NCI-H345 treated with DMSO at 0.1 percent for 48 hours (cell line): ENCODE results near the gene IFT172.
"Not testable (repeated sequence)": the region's sequence is repeated elsewhere in the genome, so short reads cannot be mapped to it uniquely, and the experiment has no call there.

Experiments used
- DNase-seq: peaks from one replicate; lab custom pipeline; 2025; ENCODE audit not compliant: unreplicated experiment; lab: John Stamatoyannopoulos, UW

IFT172 gene

DNA sequence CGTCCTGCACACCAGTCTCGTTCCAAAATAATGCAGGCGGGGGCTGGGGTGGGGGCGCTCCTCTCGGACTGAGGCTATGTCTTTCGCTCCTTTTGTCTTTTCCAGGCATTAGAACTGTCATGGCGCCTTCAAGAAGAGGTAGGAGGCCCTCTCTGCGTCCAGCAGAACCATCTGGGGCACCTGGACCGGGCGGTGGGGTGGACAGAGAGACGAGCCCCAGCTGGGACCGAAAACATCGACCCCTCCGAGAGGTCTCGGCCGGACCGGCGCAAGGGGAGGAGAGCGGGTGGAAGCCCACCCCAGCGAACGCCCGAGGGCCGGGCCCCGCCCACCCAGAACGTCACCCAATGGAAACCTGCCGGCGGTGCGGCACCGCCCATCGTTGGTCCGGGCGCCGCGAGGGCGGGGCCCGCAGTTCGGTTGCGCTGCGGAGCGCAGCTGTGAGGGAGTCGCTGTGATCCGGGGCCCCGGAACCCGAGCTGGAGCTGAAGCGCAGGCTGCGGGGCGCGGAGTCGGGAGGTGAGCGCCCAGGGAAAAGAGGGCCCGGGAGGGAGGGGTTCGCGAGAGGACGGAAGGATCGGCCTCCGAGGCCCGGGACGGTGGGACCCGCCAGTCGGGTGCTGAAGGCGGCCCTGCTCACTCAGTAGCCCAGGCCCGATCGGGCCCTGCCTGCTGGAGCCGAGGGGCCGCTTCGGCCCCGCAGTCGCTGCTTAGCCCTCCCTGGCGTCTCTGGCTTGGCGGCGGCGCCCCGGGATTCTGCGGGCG, 61.1 kb downstream of the IFT172 start, which contains the start of gene NRBP1:
TSS of gene NRBP1 (plus strand) at position 419 of the 765 bp plus-strand sequence. CDS start 4,643 bp downstream, outside the sequence.
- peak; percentile 93 for DNase-seq

DNA sequence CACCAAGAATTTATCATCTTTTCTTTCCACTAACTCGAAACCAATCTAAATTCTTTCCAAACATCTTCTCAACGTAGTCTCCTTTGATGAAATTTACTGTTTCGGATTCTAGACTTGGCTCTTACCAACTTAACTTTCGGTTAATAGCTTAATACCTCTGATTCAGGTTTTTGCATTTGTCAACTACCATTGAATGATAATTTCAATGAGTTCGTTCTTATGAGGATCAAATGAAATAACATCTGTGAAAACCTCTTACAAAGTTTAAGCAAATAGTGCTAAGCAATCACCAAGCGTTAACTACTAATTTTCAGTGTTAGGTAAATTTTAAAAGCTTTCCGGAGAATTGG, 61.7 kb downstream of the IFT172 start:
- DNase-seq = peak; percentile 60

DNA sequence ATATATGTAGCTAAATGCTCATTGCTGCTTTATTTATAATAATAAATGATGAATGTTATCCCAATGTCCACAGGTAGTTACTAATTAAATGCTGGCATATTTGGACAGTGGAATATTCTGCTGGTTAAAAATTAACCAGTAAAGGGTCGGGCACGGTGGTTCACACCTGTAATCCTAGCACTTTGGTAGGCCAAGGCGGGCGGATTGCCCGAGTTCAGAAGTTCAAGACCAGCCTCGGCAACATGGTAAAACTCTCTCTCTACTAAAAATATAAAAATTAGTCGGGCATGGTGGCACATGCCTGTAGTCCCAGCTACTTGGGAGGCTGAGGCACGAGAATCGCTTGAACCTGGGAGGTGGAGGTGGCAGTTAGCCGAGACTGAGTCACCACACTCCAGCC, 64.5 kb downstream of the IFT172 start:
- not testable (repeated sequence) for DNase-seq

DNA sequence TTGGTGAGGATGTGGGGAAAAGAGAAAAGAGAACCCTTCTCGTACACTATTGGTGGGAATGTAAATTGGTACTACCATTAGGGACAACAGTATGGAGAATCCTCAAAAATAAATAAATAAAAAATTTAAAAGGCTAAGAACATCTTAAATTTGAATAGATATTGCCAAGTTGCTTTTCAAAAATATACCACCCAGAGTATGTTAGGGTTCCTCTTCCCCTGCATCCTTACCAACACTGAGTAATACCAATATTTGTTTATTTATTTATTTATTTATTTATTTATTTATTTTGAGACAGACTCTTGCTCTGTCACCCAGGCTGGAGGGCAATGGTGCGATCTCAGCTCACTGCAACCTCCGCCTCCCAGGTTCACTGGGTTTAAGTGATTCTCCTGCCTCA, 66.6 kb downstream of the IFT172 start:
- DNase-seq = no peak

DNA sequence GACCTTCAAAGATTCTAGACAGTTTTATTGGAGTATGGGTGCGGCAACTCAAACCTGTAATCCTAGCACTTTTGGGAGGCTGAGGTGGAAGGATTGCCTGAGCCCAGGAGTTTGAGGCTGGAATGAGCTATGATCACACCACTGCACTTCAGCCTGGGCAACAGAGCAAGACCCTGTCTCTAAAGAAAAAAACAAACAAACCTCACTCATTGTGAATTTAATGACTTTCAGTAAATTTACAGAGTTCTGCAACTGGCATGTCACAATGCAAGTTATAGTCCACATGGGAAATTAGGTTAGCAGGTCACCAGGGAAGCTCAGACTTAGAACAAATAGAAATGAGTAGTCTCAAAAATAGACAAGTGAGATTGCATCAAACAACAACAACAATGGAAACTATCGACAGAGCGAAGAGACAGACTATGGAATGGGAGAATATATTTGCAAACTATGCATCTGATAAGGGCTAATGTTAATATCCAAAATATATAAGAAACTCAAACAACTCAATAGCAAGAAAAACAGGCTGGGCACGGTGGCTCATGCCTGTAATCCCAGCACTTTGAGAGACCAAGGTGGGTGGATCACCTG, 67.8 kb downstream of the IFT172 start:
- no peak for DNase-seq

DNA sequence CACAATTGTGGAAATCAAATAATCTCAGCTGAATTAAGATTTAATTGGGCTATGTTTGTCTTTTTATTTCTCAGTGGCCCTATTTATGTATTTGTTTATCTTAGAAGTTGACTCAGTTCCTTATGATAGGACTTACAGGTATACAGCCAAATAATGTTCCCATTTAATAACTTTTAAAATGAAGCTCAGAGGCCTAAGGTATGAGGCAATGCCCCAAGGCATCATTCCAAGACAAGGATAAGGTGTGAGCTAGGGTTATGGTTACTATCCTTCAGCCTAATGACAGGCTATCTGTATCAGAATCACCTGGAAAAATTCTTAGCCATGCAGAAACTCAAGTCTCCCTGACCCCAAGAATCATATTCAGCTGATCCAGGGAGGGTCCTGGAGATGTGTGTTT, 68.5 kb downstream of the IFT172 start:
- DNase-seq = no peak

DNA sequence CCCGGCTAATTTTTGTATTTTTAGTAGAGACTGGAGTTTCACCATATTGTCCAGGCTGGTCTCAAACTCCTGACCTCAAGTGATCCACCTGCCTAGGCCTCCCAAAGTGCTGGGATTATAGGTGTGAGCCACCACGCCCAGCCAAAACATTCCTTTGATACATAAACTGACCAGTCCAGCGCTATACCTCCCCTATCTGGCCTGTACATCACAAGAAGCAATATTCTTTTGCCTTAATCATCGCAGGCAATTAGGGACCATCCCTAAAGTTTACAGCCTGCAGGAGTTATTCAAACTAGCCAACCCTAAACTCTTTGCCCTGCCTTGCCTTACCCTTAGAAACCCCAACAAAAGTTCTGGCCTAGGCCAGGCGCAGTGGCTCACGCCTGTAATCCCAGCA, 73.4 kb downstream of the IFT172 start:
- DNase-seq = no peak

DNA sequence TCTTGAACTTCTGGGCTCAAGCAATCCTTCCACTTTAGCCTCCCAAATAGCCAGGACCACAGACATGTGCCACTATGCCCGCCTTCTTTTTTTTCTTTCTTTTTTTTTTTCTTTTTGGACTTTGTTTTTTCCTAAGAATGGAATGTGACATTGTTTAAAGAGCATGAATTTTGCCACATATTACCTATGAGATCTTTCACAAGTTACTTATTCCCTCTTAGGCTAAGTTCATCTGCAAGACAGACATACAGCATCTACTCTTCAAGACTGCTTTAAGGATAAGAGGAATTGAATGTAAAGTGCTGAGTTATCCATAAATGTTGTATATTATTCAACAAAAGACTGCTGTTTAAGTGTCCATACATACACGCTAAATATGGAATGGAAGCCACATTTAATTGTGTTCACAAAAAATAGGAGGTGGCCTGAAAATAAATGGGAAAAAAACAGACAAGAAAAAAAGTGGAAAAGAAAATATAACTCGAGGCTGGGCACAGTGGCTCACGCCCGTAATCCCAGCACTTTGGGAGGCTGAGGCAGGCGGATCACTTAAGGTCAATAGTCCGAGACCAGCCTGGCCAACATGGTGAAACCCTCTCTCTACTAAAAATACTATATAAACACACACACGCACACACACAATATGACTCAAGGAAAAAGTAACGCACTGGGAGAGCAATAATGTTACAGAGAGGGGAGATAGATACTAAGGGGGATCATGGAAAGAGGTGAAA, 77.0 kb downstream of the IFT172 start:
- DNase-seq = no peak

DNA sequence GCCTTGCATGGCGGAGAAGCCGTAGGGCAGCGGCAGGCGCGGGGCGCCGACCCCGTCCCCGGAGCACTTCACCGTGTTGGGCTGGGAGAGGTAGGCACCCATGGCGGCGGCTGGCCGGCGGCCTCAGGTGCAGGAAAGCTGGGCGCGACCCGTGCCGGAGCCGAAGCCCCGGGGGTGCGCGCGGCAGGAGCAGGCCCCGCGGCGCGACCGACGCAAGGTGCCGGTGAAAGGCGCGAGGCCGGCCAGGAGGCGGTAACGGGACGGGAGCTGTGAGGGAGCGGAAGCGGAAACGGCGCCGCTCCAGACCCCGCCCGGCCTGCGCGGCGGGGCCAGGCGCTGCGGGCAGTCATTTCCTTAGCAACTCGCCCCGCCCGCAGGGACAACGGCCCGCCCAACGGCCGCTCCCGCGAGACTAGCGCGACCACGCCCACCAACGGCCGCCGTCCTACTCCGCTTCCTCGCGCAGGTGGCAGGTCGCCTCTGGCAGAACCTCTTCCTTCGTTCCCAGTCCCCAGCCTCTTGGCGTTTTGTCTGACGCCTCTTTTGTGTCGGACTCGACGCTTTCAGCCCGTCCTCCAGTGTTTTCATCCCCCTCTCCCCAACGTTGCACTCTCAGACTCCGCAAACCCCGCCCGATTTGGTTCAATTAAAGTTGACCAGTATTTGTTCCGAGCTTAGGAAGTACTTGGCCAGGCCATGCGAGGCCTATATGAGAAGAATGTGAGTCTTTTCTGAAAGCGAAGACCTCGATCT, 80.0 kb downstream of the IFT172 start, which contains the start of gene PPM1G:
TSS of gene PPM1G (minus strand) at position 271 of the 753 bp plus-strand sequence. CDS start at position 102, 169 bp downstream.
- DNase-seq = peak; percentile 94

DNA sequence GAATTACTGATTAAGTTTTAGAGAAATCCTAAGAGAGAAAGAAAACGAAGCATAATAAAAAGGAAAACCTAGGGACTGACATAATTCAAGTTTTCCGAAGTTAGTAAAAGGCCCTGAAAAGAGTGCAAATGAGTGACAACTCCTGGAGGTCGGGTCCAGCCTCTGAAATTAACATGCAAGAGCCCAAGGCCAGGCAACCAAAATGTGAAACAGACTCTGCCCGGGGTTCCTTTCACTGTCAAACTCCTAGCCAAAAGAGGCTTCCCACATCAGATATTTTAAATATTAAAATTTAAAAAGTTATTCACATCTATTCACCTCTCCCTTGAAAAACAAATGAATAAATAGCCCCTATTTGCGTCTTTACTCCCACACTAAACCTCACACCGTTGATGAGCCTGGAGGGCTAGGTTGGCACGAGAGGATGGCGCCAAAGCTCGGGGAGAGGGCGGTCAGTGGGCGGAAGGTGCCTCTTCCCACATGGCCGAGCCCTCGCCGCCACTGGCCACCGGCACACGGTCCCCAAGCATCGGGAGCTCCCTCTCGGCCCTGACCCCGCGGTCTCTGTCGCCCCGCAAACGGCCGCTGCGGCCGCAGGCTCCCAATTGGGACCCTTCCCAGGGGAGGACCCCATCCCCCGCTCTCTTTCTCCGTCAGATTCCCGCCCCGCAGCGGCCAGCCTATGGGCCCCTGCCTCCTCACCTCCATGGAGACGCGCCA, 80.8 kb downstream of the IFT172 start:
- no peak for DNase-seq

DNA sequence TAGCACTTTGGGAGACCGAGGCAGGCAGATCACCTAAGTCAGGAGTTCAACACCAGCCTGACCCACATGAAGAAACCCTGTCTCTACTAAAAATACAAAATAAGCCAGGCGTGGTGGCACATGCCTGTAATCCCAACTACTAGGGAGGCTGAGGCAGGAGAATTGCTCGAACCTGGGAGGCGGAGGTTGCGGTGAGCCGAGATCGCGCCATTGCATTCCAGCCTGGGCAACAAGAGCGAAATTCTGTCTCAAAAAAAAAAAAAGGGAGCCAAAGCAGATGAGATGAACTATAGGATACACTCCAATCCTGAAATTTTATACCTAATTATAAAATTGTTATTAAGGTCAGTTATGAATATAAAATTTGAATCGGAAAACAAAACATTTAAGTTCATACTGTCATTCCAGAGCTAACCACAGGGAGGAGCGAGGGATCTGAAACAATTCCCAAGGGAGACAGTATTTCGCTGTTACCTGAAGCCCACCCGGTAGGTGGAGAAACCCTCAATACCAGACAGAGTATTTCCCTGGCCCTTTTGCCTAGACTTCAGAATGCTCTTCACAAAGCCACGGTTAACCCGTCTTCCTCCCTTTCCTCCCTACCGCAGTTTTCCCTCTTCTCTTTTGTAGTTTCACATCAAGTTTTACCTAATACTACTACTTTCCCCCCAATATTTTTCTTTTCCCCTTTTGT, 81.6 kb downstream of the IFT172 start:
- DNase-seq = peak; percentile 76

DNA sequence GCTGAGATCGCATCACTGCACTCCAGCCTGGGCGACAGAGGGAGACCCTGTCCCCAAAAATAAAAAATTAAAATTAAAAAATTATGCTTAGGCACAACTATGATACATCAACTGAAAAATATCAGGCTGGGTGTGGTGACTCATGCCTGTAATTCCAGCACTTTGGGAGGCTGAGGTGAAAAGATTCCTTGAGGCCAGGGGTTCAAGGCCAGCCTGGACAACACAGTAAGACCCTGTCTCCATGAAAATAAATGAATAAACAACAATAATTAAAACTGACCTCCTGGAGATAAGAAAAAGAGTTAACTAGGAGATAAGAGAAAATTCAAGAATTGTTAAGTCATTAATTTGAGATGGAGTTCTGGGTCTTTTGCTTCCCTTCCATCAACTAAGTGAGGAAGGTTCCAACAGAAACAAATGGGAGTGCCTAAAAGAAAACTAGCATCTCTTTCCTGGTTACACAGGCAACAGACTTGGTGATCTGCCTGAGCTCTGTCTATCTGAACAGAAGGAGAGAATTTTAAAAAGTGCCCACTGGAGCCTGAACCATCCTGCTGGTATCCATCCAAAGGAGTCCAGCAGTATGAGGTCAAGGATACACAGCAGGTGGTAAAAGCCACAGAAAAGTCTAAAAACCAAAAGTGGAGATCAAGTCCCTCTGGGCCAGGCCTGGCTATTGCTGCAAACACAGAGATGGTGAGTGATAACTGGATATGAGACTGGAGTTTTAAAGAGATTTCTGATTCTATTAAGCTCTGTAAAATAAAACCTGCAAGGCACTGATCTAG, 89.0 kb downstream of the IFT172 start:
- DNase-seq = no peak

DNA sequence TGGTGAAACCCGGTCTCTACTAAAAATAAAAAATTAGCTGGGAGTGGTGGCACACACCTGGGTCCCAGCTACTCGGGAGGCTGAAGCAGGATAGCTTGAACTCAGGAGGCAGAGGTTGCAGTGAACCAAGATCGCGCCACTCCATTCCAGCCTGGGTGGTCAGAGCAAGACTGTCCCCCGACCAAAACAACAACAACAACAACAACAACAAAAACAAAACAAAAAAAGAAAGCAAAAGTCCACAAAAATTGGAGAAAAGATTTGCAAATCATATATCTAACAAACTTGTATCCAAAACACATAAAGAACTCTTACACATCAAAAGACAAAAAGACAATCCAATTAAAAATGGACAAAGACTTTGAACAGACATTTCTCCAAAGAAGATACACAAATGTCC, 90.6 kb downstream of the IFT172 start:
- DNase-seq = no peak
